ENCODE measurements around the gene KTI12. TPM values are rescaled to one million over a fixed set of nuclear protein-coding genes. Genes with fewer than 3 reads are reported as not detected.
A peak's percentile ranks its signal among the peaks of the same experiment; 100 is the strongest.
"Not testable (repeated sequence)": the region's sequence is repeated elsewhere in the genome, so short reads cannot be mapped to it uniquely, and the experiment has no call there.

The KTI12 gene
- total RNA-seq (ENCODE audit: low replicate concordance): 8.5 and 12.7 TPM in 2 replicates

GRCh38 chr1:52033190-52034049 lies at the start of gene KTI12:
Gene KTI12 (minus strand): TSS chr1:52033810. CDS start chr1:52033761, 49 bp downstream.
- peak; percentile 93 for DNase-seq (ENCODE audit: low read depth)
- peak within 1 kb of the TSS; percentile 99 for H3K4me3 ChIP-seq (ENCODE audit: low read depth, low read length)
- no peak for TF ChIP-seq CTCF (IDR thresholded peaks at IDR 0.05; ENCODE audit: insufficient read depth, low read length)

GRCh38 chr1:52080014-52080415 lies 46.4 kb upstream of the KTI12 start:
- no peak overlapping the region for H3K4me3 ChIP-seq (ENCODE audit: low read depth, low read length)
- TF ChIP-seq CTCF (IDR thresholded peaks at IDR 0.05; ENCODE audit: insufficient read depth, low read length): no peak
- no peak for DNase-seq (ENCODE audit: low read depth)

DNA sequence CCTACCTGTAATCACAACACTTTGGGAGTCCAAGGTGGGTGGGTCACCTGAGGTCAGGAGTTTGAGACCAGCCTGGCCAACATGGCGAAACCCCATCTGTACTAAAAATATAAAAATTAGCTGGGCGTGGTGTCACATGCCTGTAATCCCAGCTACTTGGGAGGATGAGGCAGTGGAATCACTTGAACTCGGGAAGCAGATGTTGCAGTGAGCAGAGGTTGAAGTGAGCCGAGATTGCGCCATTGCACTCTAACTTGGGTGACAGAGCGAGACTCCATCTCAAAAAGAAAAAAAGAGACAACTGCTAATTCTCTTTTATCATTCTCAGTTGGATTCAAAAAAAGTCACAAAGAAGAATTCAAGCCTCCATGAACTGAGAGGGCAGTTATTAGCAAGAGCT lies 43.7 kb upstream of the KTI12 start:
- not testable (repeated sequence) for DNase-seq (ENCODE audit: low read depth)

GRCh38 chr1:52072291-52072690 lies 38.7 kb upstream of the KTI12 start:
- DNase-seq (ENCODE audit: low read depth): no peak
- no peak for TF ChIP-seq CTCF (IDR thresholded peaks at IDR 0.05; ENCODE audit: insufficient read depth, low read length)
- no peak overlapping the region for H3K4me3 ChIP-seq (ENCODE audit: low read depth, low read length)

More for the DNA sequence above, 43.7 kb upstream of the KTI12 start:
- not testable (repeated sequence) for H3K4me3 ChIP-seq (ENCODE audit: low read depth, low read length)

DNA sequence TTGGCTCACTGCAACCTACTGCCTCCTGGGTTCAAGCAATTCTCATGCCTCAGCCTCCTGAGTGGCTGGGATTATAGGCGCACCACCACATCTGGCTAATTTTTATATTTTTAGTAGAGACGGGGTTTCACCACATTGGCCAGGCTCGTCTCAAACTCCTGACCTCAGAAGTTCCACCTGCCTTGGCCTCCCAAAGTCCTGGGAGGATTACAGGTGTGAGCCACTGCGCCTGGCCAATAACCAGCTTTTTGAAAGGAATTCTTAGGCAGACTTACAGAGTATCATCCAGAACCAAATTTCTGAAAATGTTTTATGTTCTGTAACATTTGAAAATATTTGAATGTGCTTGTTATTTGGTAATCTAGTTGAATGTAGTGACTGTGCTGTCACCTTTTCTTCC lies 37.1 kb upstream of the KTI12 start:
- no peak overlapping the region for H3K4me3 ChIP-seq (ENCODE audit: low read depth, low read length)
- TF ChIP-seq CTCF (IDR thresholded peaks at IDR 0.05; ENCODE audit: insufficient read depth, low read length): no peak
- no peak for DNase-seq (ENCODE audit: low read depth)

- no peak overlapping the region for H3K4me3 ChIP-seq (ENCODE audit: low read depth, low read length)
- no peak for TF ChIP-seq CTCF (IDR thresholded peaks at IDR 0.05; ENCODE audit: insufficient read depth, low read length)
- DNase-seq (ENCODE audit: low read depth): no peak
Measured at GRCh38 chr1:52063192-52063591, 29.6 kb upstream of the KTI12 start.

DNA sequence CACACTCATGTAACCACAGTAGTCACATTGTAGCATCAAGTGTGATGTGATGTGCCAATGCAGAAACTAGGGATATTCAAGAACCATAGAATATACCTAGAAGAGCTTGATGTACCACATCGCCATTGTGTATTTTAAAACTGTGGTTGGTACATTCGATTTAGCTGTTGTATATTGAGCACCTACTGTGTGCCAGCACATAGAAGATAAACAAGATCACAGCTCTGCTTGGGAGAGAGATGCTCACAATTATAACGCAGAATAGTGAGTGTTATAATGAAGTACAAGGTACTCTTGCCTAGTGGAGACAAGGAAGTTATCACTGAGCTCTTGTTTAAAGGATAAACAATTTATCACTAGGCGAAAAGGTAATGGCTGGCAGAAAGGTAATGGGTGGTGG lies 27.2 kb upstream of the KTI12 start:
- H3K4me3 ChIP-seq (ENCODE audit: low read depth, low read length): no peak overlapping the region
- no peak for TF ChIP-seq CTCF (IDR thresholded peaks at IDR 0.05; ENCODE audit: insufficient read depth, low read length)
- no peak for DNase-seq (ENCODE audit: low read depth)
